Activated CD8-positive, alpha-beta memory T cell treated with anti-CD3 and anti-CD28 coated beads for 36 hours (primary cell): ENCODE results near the gene KDSR. TPM values are rescaled to one million over a fixed set of nuclear protein-coding genes. Genes with fewer than 3 reads are reported as not detected.
"Not testable (repeated sequence)": the region's sequence is repeated elsewhere in the genome, so short reads cannot be mapped to it uniquely, and the experiment has no call there.

Source experiments
- CTCF ChIA-PET: fragments of 350-600 bp; sonication (Branson Sonifier 250); formaldehyde crosslinking; loops from one replicate; lab custom pipeline; 2021; ENCODE audit warnings: antibody characterized with exemption; lab: Charles Lee
- POLR2A ChIA-PET: fragments of 350-600 bp; sonication (Branson Sonifier 250); formaldehyde crosslinking; loops from one replicate; lab custom pipeline; 2021; ENCODE audit warnings: antibody characterized with exemption; lab: Charles Lee
- total RNA-seq, 2 experiments: library from RNA; stranded (reverse); gene quantifications; one replicate each; pipeline ENCODE4 v1.2.3, GENCODE V29; 2021

Gene KDSR
- total RNA-seq, 2 experiments from 2014 or later: 63.5 to 66.7 TPM

DNA sequence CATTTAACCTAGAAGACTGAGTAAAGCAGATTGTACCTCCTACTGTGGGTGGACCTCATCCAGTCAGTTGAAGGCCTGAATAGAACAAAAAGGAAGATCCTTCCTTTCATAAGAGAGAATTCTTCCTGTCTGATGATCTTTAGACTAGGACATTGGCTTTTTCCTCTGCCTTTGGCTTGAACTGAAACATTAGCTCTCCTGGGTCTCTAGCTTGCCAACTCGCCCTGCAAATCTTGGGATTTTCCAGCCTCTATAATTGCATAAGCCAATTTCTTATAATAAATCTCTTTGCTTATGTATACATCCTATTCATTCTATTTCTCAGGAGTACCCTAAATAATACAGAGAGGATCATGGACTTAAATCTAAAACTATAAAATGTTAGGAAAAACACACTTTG is 6.2 kb upstream of the KDSR start:
- ChIA-PET CTCF (no interaction called here), POLR2A (no interaction called here)

DNA sequence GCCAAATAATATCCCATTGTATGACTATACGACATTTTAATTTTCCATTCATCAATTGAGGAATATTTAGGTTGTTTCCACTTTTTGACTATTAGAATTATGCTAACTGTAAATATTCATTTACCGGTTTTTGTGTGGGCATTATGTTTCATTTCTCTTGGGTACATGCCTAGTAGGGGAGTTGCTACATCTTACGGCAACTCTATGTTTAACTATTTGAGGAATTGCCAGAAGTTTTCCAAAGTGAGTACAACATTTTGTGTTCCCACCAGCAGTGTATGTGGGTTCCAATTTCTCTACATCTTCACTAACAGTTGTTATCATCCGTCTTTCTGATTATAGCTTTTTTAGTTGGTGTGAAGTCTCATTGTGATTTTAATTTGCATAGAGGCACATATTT is 1.6 kb upstream of the KDSR start:
- ChIA-PET CTCF (no interaction called here), POLR2A (no interaction called here)

- ChIA-PET CTCF (interaction anchor here (0.7 to 2.2 kb wide), 4 partner anchors 26 to 72 kb away, joined by 3 to 5 read pairs (median 4); no protein-coding TSS in a partner anchor), POLR2A (interaction anchor here (0.7 to 1.8 kb wide), 6 partner anchors 44 to 651 kb away, joined by 3 to 9 read pairs (median 5); partner anchors contain the start of genes PHLPP1 and VPS4B)
These were observed 573 bp downstream of the KDSR start for GRCh38 chr18:63366213-63367052.

DNA sequence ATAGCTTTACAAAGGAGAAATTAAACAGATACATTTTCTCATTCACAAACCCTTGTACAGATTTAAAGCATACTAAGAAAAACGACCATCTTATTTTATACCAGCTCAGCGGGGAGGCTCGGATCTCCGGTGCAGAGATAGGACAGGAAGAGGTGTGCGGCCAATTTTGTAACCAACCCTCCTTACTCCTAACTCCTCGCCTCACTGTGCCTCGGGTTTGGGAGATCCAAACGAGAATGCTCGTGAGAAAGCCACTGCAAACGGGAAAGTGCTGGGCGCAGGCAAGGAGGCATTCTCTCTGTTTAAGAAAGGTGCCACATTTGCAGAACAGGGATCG is 1.2 kb downstream of the KDSR start:
- ChIA-PET POLR2A (interaction anchor here (0.7 to 1.8 kb wide), 5 partner anchors 44 to 651 kb away, joined by 3 to 9 read pairs (median 4); partner anchors contain the start of genes PHLPP1 and VPS4B), CTCF (interaction anchor here (0.7 to 2.2 kb wide), 4 partner anchors 25 to 73 kb away, joined by 3 to 5 read pairs (median 4); no protein-coding TSS in a partner anchor)

- CTCF ChIA-PET: no interaction called here
- POLR2A ChIA-PET: no interaction called here
These were observed 3.1 kb downstream of the KDSR start for GRCh38 chr18:63363951-63364350.

DNA sequence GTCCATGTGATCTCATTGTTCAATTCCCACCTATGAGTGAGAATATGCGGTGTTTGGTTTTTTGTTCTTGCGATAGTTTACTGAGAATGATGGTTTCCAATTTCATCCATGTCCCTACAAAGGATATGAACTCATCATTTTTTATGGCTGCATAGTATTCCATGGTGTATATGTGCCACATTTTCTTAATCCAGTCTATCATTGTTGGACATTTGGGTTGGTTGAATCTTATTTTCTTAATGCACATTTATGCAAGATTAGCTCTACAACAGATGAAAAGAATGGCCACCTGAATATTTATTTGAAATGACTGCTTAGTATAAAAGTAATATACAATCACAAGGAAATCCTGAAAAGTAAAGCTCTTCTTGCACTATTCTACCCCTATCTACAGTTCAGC is 3.6 kb downstream of the KDSR start:
- POLR2A ChIA-PET, CTCF ChIA-PET: not testable (repeated sequence)

GRCh38 chr18:63356272-63356896 is 10.6 kb downstream of the KDSR start:
- ChIA-PET POLR2A (no interaction called here), CTCF (no interaction called here)

GRCh38 chr18:63350230-63350629 is 16.8 kb downstream of the KDSR start:
- ChIA-PET POLR2A (no interaction called here), CTCF (no interaction called here)

GRCh38 chr18:63348508-63349136 is 18.4 kb downstream of the KDSR start:
- ChIA-PET POLR2A (no interaction called here), CTCF (interaction anchor here (1.1 to 1.3 kb wide), 2 partner anchors 8 to 90 kb away, joined by 3 read pairs; no protein-coding TSS in a partner anchor)

GRCh38 chr18:63346480-63347183 is 20.4 kb downstream of the KDSR start:
- ChIA-PET POLR2A (no interaction called here), CTCF (interaction anchor here (0.6 to 1.3 kb wide), 2 partner anchors 92 to 464 kb away, joined by 3 to 5 read pairs; no protein-coding TSS in a partner anchor)

DNA sequence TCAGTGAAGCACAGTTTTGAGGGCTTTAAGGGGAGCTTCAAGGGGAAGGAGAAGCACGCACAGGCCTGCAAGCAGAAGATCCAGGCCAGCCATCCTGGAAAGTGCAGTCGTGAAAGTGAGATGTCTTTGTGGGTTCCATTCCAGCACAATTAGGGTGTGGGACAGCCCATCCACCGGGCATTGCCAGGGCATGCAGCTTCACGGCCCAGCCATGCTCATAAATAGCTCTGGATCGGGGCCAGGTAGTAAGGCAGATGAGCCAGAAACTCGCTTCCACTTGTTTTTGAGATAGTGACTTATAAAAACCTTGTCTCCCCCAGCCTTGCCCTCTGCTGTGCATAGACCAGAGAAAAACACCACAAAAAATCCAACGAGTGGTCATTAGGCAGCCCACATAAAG is 21.0 kb downstream of the KDSR start:
- POLR2A ChIA-PET: no interaction called here

GRCh38 chr18:63344918-63345317 is 22.1 kb downstream of the KDSR start:
- ChIA-PET CTCF (no interaction called here), POLR2A (no interaction called here)

More for the DNA sequence above, 21.0 kb downstream of the KDSR start:
- CTCF ChIA-PET: interaction anchor here (0.6 to 1.3 kb wide), 2 partner anchors 92 to 464 kb away, joined by 3 to 5 read pairs; no protein-coding TSS in a partner anchor

- ChIA-PET POLR2A (no interaction called here), CTCF (no interaction called here)
These were observed 22.7 kb downstream of the KDSR start for GRCh38 chr18:63344263-63344662.

GRCh38 chr18:63342206-63342605 is 24.8 kb downstream of the KDSR start:
- CTCF ChIA-PET: interaction anchor here (1.1 kb wide), 1 partner anchor 9 kb away, joined by 8 read pairs; no protein-coding TSS in a partner anchor

DNA sequence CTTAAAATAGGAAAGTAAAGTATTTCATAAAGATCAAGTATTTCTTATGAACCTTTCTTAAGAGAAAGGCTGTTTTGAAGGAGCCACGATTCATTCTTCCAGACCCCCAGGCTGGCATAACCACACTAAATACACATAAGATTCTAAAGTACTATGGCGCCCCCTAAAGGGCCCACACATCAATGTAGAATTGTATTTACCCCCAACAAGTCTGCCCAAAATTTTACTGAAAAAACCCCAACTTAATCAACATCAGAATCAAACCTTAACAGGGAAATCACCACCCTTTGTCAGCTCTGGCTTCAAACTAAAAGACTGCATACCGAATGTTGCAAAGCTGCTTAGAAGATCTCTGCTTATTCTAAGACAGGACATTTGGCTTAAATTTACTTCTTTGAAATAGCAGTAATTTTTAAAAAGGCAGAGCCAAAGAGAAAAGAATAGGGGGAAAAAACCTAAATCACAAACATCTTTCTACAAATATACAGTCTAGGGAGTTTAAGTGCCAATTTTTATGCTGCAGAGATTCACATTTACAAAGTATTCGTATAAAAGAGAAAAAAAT is 27.0 kb downstream of the KDSR start:
- POLR2A ChIA-PET: no interaction called here
- CTCF ChIA-PET: interaction anchor here (1.0 to 2.1 kb wide), 4 partner anchors 9 to 324 kb away, joined by 3 to 7 read pairs (median 4); partner anchors contain the start of gene KDSR

More at GRCh38 chr18:63342206-63342605, 24.8 kb downstream of the KDSR start:
- POLR2A ChIA-PET: interaction anchor here (0.7 kb wide), 1 partner anchor 27 kb away, joined by 8 read pairs; no protein-coding TSS in a partner anchor

DNA sequence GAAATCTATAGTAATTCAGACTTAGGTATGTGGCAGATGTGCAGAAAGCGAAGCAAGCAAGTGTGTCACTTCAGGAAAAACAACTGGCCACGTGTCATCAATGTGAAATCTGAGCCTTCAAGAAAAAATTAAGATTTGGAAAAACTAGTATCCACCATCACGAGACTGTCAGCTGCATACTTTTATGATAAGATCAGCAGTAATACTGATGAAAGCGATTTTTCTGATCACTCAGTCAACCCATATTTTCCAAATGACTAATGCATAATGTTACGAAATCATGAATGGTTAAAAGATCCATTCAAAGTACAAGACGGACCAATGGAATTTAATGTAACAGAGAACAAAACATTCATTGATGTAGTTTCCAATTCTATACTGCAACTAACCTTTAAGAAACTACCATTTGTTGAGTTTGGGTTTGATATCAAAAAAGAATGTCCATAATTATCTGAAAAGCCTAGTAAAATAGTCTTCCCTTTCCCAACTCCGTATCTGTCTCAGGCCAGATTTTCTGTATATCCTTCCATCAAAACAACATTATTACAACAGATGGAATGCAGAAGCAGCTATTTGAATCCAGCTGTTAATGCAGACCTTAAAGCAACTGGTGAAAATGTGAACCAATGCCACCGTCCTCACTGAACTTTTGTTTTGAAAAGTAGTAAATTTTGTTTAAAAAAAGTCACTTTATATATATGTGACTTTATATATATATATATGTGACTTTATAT is 30.5 kb downstream of the KDSR start:
- CTCF ChIA-PET: interaction anchor here (0.6 kb wide), 2 partner anchors 38 to 233 kb away, joined by 3 to 4 read pairs; no protein-coding TSS in a partner anchor
- POLR2A ChIA-PET: no interaction called here

- CTCF ChIA-PET: no interaction called here
These were observed 35.9 kb downstream of the KDSR start for GRCh38 chr18:63331105-63331504.

More at GRCh38 chr18:63331105-63331504, 35.9 kb downstream of the KDSR start:
- POLR2A ChIA-PET: no interaction called here
